UCSD-AML1 (cell line): ENCODE results near the gene EPHA2.

ENCODE experiments used
- DNase-seq: peaks from one replicate; lab custom pipeline; 2025; ENCODE audit not compliant: unreplicated experiment; lab: John Stamatoyannopoulos, UW

Gene EPHA2

DNA sequence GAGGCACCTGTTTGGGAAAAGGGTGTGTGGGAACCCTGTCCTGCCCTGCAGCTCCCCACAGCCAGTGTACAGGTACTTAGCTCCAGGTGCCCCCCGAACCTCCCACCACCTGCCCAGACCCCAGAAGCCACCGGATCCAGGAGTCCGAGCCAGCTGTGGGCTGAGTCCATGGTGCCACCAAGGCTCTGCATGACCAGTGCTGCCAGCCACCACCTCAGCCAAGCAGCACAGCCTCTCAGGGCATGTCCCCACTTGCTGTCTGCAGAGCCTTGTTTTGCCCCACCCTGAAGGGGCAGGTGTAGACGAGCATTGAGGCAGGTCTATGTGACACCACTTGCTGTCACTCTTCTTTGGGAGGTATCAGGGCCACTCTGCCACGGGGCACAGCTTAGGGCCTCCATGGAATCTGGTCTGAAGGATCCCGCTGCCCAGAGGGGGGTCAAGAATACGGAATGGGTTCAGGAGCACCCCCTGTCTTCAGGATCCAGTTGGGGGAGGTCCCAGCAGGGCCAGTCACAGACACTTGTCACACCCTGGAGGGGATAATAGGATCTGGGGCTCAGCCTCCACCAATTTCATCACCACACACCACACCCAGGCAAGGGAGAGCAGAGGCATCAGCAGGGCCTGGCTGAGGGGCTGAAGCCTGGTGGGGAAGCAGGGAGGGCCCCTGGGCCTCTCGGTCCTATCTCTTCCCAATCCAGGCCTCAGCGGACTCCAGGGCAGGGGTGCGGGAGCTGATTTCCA is 28.9 kb upstream of the EPHA2 start:
- DNase-seq, result no peak

GRCh38 chr1:16183765-16184556 is 28.1 kb upstream of the EPHA2 start:
- DNase-seq, result no peak

GRCh38 chr1:16183179-16183578 is 27.3 kb upstream of the EPHA2 start:
- DNase-seq, result no peak

- DNase-seq, result peak; percentile 45
Measured at GRCh38 chr1:16181887-16182719, 26.2 kb upstream of the EPHA2 start.

- no peak for DNase-seq
Measured at GRCh38 chr1:16180291-16180824, 24.5 kb upstream of the EPHA2 start.

DNA sequence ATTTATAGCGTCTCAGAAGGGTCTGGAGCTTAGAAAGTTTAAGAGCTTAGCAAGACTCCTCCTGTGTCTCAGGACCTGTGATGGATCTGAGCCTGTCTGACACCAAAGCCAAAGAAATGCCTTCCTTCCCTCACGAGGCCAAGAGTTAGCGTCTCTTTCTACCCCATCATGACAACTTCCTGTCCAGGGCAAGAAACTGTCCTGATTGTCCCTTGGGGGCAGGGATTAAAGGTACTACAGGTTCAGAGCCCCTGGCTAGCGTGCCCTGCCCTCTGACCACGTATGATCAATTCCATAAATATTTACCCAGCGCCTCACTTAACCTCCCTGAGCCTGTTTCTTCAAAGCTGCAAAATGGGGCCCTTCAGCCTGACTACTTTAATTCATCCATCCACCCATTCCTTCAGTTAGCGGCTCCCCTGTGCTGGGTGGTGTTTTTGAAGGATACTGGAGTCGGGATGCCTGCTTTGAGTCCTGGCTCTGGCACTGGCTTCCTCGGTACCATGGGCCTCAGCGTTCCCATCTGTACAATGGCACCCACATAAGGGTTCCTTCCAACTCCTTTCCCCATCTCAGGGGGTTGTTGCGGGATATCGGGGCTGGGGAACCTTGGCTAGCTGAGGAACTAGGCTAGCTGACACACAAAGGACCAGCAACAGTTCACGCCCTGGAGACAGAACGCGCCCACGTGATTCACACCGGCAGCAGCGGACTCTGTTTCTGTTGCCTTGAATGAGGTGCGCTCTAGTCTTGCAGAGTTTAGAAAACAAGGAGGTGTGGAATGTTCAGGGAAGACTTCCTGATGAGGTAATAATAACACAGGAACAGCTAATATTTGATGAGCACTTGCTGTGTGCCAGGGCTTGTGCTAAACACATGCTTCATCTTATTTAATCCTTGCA is 23.0 kb upstream of the EPHA2 start:
- DNase-seq, result no peak

DNA sequence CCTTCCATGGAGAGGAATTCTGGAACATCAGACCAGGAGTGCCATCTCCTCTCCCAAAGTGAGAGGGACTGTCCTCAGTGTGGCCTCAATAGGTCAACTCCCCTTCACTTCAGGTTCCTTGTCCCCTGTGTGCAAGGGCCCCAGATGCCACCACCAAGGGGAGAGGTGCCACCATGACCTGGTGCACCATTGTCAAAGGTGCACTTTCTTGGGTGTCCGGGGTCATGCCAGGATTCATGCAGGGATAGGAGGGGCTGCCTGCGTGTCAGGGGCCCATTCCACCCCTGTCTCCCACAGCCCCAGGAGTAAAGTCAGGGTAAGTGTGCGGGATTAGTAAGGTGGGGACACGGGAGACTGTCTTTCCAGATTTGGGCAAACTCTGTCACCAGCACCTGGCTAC is 21.4 kb upstream of the EPHA2 start:
- DNase-seq, result no peak

GRCh38 chr1:16176653-16177052 is 20.8 kb upstream of the EPHA2 start:
- DNase-seq, result no peak

GRCh38 chr1:16175610-16176553 is 20.0 kb upstream of the EPHA2 start:
- no peak for DNase-seq

- no peak for DNase-seq
Measured at GRCh38 chr1:16174886-16175598, 19.2 kb upstream of the EPHA2 start.

DNA sequence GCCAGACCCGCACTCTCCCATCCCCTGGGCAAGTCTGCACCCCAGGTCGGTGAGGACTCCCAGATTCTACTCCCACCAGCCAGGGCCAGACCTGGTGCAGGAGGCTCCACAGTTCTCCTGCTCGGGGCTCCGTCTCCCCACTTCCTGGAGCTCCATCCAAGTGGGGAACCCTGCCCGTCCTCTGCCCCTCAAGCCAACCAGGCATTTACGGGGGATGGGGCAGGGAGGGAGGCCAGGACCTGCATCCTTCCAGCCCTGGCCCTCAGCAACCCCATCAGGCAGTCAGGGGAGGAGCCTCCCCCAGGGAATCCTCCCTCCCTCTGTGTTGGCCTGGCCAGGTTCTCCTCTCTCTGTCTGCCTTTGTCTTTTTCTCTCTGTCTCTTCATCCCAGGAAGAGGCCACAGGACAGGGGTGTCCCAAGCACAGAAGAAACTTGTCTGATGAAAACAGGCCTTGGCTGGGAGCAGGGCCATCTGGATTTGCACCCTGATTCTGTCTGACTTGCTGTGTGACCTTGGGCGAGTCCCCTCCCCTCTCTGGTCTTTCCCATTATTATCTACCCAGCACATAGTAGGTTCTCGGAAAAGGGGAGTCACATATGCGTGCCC is 18.5 kb upstream of the EPHA2 start:
- DNase-seq, result no peak

- peak; percentile 72 for DNase-seq
Measured at GRCh38 chr1:16173447-16174260, 17.8 kb upstream of the EPHA2 start.

DNA sequence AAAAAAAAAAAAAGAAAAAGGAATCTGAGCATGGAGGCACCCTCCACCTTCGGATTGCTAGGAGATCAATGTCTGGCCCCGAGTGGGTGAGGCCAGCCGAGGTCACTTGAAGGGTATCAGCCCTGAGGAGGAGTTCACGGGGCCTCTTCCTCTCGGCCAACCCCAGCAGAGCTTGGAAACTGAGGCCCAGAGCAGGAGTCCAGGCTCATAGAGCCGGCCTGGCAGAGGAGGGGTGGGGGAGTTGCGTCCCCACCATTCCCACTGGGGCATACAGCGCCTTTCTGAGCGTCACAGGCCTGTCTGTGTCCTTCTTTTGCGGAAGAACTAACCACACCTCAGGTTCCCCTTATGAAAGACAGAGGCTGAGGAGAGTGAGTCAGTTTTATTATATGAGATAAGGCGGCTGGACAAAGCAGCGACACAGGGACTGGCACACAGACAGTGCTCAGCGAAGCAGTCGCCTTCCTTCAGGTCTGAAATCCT is 17.1 kb upstream of the EPHA2 start:
- peak; percentile 72 for DNase-seq

DNA sequence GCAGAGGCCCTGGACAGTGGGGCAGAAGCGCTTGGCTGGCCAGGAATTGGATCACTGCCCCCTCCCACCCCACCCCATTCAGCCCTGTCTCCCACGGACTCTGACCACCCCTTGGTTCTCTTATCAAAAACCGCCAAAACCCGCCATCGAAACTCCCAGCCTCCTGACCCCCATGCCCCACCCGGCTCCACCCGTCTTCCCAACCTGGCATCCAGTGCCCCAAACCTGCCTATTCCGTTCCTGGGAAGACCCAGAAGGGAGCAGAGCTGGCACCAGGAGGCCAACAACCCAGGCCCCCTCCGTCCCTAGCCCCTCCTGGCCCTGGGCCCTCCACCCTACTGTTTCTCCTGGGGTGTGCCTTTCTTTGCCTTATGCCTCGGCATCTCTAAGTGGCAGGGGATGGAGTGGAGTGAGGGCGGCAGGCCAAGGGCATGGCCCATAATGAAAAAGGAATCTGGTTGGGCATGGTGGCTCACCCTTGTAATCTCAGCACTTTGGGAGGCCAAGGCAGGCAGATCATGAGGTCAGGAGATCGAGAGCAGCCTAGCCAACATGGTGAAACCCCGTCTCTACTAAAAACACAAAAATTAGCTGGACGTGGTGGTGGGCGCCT is 16.5 kb upstream of the EPHA2 start:
- DNase-seq, result no peak

GRCh38 chr1:16171314-16172151 is 15.7 kb upstream of the EPHA2 start:
- DNase-seq, result no peak

DNA sequence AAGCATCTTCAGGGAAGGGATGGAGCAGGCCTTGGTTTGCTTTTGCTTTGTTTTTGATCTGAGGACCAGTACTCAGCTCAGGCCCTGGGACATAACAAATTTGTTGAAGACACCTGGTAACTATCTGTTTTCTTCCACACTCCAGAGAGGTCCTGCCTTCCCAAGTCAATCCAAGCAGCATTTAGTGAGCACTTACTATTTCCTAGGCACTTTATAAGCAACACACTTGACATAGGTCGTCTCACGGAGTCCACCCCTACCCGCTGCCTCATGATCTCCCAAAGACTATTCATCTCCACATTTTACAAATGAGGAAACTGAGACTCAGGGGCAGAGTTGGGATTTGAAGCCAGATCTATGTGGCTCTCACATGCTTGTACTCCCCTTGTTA is 14.4 kb upstream of the EPHA2 start:
- no peak for DNase-seq
